GM21717 (cell line): Measurements from ENCODE around the gene SSNA1.

Experiments
- ATAC-seq: cut with Tn5 transposase; IDR thresholded peaks from one replicate; pipeline ENCODE4 v1.9.1; 2021; ENCODE audit warnings: mild to moderate bottlenecking, moderate library complexity; ENCODE audit not compliant: unreplicated experiment

Gene SSNA1, protein sequence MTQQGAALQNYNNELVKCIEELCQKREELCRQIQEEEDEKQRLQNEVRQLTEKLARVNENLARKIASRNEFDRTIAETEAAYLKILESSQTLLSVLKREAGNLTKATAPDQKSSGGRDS

DNA sequence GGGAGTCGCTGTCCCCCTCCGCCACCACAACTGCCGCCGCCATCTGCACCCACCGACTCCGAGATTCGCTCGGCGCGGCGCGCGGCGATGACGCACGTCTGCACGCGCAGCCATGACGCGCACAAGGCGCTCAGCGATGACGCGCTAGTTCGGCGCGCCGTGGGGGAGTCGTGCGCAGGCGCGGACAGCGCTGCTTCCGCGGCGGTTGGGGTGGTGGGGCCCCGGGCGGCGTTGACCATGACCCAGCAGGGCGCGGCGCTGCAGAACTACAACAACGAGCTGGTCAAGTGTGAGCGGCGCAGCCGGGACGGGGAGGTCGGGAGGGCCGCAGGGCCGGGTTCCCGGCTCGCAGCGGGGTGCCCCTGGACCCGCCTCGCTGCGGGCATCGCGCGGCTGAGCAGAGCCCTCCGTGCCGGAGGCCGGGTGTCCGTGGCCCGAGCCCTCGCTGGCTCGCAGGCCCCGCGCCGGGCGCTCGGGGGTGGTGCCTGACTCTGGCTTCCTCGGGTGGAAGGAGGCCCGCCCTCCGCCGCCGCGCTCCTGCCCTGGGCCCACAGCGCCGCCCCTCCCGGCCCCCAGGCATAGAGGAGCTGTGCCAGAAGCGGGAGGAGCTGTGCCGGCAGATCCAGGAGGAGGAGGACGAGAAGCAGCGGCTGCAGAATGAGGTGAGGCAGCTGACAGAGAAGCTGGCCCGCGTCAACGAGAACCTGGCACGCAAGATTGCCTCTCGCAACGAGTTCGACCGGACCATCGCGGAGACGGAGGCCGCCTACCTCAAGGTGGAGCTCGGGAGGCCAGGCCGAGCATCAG, at the start of gene SSNA1, which contains the start of gene ANAPC2:
Gene SSNA1 (plus strand): TSS at position 187 of the 807 bp plus-strand sequence. CDS start 51 bp downstream, at position 238.
Gene ANAPC2 (minus strand): TSS at position 71 of the 807 bp plus-strand sequence. CDS start 28 bp downstream, at position 43.
- peak; percentile 48 for ATAC-seq

DNA sequence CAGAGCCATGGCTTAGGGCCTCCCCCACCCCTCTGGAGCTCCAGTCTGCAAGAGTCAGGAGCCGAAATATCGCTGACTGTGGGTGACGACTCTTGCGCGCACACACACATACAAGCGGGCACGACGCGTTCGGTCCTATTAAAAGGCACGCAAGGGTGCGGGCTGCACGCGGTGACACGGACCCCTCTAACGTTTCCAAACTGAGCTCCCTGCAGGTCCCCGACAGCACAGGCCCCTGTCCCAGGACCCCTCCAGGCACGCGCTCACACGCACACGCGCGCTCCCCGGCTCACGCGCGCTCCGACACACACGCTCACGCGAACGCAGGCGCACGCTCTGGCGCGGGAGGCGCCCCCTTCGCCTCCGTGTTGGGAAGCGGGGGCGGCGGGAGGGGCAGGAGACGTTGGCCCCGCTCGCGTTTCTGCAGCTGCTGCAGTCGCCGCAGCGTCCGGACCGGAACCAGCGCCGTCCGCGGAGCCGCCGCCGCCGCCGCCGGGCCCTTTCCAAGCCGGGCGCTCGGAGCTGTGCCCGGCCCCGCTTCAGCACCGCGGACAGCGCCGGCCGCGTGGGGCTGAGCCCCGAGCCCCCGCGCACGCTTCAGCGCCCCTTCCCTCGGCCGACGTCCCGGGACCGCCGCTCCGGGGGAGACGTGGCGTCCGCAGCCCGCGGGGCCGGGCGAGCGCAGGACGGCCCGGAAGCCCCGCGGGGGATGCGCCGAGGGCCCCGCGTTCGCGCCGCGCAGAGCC, 49.6 kb upstream of the SSNA1 start, which contains the start of gene GRIN1:
Gene GRIN1 (plus strand): TSS at position 433 of the 746 bp plus-strand sequence. CDS start 333 bp downstream, outside the sequence.
- ATAC-seq, result no peak

- no peak for ATAC-seq
Measured at GRCh38 chr9:137139468-137140150, 48.9 kb upstream of the SSNA1 start.

- ATAC-seq, result no peak
Measured at GRCh38 chr9:137140151-137141012, 48.1 kb upstream of the SSNA1 start.

- ATAC-seq, result no peak
Measured at GRCh38 chr9:137141050-137141810, 47.2 kb upstream of the SSNA1 start.

GRCh38 chr9:137141976-137142936, 46.2 kb upstream of the SSNA1 start:
- no peak for ATAC-seq

DNA sequence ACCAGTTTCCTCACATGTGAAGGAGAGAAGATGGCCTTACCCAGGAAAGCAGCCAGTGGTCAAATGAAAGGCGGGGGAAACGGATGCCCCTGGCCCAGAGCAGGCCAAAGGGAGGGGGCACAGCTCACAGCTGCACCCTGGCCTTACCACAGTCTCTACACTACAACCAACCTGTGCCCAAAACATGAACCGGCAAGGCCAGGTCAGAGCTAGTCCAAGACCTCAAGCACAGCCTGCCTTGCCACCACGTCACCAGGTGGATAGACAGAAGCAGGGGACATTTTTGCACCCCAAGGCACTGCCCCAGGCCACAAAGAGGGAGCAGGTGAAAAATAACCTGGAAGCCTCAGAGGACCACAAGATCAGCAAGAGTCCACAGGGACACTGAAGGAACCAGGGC, 45.0 kb upstream of the SSNA1 start:
- ATAC-seq, result no peak

DNA sequence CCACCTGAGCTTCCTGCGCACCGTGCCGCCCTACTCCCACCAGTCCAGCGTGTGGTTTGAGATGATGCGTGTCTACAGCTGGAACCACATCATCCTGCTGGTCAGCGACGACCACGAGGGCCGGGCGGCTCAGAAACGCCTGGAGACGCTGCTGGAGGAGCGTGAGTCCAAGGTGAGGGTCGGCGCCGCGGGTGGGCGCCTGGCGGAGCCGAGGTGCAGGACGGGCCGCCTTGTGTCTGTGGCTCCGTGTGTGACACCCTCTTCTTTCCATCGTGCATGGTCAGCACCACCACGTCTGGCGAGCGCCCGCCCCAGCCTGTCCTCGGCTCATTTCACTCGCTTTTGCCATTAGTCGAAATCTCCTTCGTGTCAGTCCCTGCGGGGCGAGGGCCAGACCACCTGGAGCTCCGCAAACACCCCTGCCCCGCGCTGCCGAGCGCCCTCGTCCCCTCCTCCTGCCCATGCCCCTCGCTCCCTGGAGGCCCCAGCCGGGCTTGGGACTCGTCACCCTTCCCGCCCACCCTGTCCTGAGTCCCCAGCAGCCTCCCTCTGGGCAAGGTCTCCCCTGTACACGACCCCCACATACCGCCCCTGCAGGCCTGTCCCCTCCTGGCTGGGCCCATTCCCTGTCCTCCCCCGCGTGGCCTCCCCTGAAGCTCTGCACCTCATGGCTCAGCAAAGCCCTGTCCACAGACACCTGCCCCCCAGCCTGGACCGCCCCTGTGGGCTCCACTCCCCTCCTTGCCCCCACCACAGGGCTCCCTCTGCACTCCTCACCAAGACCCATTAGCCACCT, 42.5 kb upstream of the SSNA1 start:
- no peak for ATAC-seq

GRCh38 chr9:137146527-137146918, 42.0 kb upstream of the SSNA1 start:
- ATAC-seq, result no peak

DNA sequence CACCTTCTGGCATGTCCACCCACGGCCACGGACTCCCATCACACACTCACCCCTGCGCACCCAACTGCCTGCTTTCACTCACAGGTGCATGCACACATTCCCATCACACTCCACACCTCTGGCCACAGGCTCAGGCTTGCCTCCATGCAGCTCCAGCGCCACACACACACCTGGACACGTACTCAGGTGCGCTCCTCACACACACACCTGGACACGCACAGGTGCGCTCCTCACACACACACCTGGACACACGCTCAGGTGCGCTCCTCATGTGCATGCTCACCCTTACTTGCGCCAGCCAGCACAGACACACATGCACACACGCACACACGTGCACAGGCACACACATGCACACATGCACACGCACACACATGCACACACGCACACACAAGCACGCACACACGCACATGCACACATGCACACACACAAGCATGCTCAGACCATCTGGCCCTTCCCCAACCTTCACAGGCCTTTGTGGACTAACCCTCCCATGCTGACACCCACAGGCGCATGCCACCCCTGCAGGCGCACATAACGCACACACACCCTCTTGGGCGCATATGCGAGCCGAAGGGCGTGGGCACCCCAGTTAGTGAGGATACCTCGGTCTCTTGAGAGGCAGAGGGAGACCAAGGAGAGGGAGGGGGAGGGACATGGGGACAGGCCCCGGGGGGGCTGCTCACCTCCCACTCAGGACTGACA, 41.2 kb upstream of the SSNA1 start:
- ATAC-seq, result no peak

GRCh38 chr9:137147793-137148160, 40.7 kb upstream of the SSNA1 start:
- no peak for ATAC-seq

- ATAC-seq, result no peak
Measured at GRCh38 chr9:137148242-137148641, 40.2 kb upstream of the SSNA1 start.

GRCh38 chr9:137148661-137149060, 39.8 kb upstream of the SSNA1 start:
- ATAC-seq, result no peak

- ATAC-seq, result no peak
Measured at GRCh38 chr9:137149363-137149762, 39.1 kb upstream of the SSNA1 start.

DNA sequence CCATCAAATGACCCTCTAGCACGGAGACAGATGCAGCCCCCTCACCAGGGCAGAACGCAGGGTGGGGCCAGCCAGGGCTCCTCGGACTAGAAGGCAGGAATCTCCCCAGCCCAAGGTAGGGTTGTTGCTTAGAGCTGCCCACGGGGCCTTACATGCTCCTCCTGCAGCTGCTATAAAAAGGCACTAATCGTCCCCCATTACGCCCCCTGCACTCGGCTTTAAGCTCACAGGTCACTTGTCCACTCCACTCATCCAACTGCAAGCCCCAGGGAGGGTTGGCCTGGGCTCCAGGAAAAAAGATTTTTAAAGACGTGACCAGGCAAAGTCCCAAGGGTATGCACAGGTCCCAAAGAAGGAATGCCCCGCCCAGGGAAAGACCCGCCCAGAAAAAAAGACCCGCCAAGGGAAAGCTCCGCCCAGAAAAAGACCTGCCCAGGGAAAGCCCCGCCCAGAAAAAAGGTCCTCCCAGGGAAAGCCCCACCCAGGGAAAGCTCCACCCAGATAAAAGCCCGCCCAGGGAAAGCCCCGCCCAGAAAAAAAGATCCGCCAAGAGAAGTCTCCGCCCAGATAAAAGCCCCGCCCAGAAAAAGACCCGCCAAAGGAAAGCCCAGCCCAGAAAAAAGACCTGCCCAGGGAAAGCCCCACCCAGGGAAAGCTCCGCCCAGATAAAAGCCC, 38.4 kb upstream of the SSNA1 start:
- no peak for ATAC-seq
